Neural progenitor cell (in vitro differentiated cells): ENCODE data around the gene BCAS1. TPM values are rescaled to one million over a fixed set of nuclear protein-coding genes. Genes with fewer than 3 reads are reported as not detected.
A peak's percentile ranks its signal among the peaks of the same experiment; 100 is the strongest.

Source experiments
- DNase-seq: peaks from one replicate; pipeline ENCODE4 v3.0.0-alpha.2; 2016; ENCODE audit warnings: low spot score
- H2AFZ ChIP-seq: fragments of 200-600 bp; sonication (generic); replicated peaks from 2 replicates; pipeline ENCODE4 v1.6.1; 2016; ENCODE audit warnings: antibody characterized with exemption
- H3F3A ChIP-seq: fragments of 200-600 bp; sonication (generic); 2 replicates; pipeline ENCODE4 v1.6.1; 2016; ENCODE audit warnings: antibody characterized with exemption, low read depth
- H3K27ac ChIP-seq: fragments of 200-600 bp; sonication (generic); 2 replicates; pipeline ENCODE4 v1.5.1; 2016; ENCODE audit warnings: mild to moderate bottlenecking
- H3K27me3 ChIP-seq: fragments of 200-600 bp; sonication (generic); 2 replicates; pipeline ENCODE4 v1.6.1; 2016; ENCODE audit warnings: mild to moderate bottlenecking, moderate library complexity
- H3K36me3 ChIP-seq: fragments of 200-600 bp; sonication (generic); 2 replicates; pipeline ENCODE4 v1.5.1; 2016
- H3K4me1 ChIP-seq: fragments of 200-600 bp; sonication (generic); 2 replicates; pipeline ENCODE4 v1.6.1; 2016; ENCODE audit warnings: mixed run types
- H3K4me2 ChIP-seq: fragments of 200-600 bp; sonication (generic); 2 replicates; pipeline ENCODE4 v1.6.1; 2016
- H3K4me3 ChIP-seq: fragments of 200-600 bp; sonication (generic); 2 replicates; pipeline ENCODE4 v1.5.1; 2016
- H3K79me2 ChIP-seq: fragments of 200-600 bp; sonication (generic); 2 replicates; pipeline ENCODE4 v1.6.1; 2016; ENCODE audit warnings: low read depth
- H3K9ac ChIP-seq: fragments of 200-600 bp; sonication (generic); 2 replicates; pipeline ENCODE4 v1.6.1; 2016
- H3K9me3 ChIP-seq: fragments of 200-600 bp; sonication (generic); 2 replicates; pipeline ENCODE4 v1.5.1; 2016; ENCODE audit warnings: low read depth
- H4K20me1 ChIP-seq: fragments of 200-600 bp; sonication (generic); 2 replicates; pipeline ENCODE4 v1.6.1; 2016; ENCODE audit warnings: low read depth
- H3K27ac Mint-ChIP-seq: 3 replicates; pipeline ENCODE4 v1.8.0; 2021; ENCODE audit warnings: mixed read lengths
- H3K27me3 Mint-ChIP-seq: 2 replicates; pipeline ENCODE4 v1.8.0; 2022; ENCODE audit warnings: low read depth, mild to moderate bottlenecking, inconsistent platforms, moderate library complexity, mixed read lengths; ENCODE audit not compliant: insufficient read depth
- H3K36me3 Mint-ChIP-seq: 3 replicates; pipeline ENCODE4 v1.8.0; 2021; ENCODE audit warnings: mixed read lengths
- H3K4me1 Mint-ChIP-seq: 3 replicates; pipeline ENCODE4 v1.8.0; 2021; ENCODE audit warnings: mixed read lengths
- H3K4me3 Mint-ChIP-seq: 3 replicates; pipeline ENCODE4 v1.8.0; 2021; ENCODE audit warnings: mild to moderate bottlenecking, moderate library complexity, mixed read lengths
- H3K9me3 Mint-ChIP-seq: 3 replicates; pipeline ENCODE4 v1.8.0; 2020; ENCODE audit warnings: mixed read lengths
- EZH2 ChIP-seq: fragments of 200-600 bp; sonication (generic); IDR thresholded peaks from 2 replicates; pipeline ENCODE4 v1.6.1; 2017; ENCODE audit warnings: antibody characterized with exemption, mild to moderate bottlenecking, moderate library complexity
- EZH2phosphoT487 ChIP-seq: fragments of 200-600 bp; sonication (generic); IDR thresholded peaks from 2 replicates; pipeline ENCODE4 v1.6.1; 2017; ENCODE audit warnings: antibody characterized with exemption
- total RNA-seq: library from RNA; depleted of rRNA; stranded (reverse); fragments of >200 nt; gene quantifications from 2 replicates; pipeline ENCODE4 v1.2.3, GENCODE V29; 2015; ENCODE audit warnings: low replicate concordance
- TF ChIP-seq, protein P1 (sequence below): fragments of 200-600 bp; sonication (generic); IDR thresholded peaks from 2 replicates; pipeline ENCODE4 v1.5.1; 2017; ENCODE audit warnings: antibody characterized with exemption, mild to moderate bottlenecking

BCAS1 gene
- total RNA-seq, 1 donor from 2014 or later = not detected

DNA sequence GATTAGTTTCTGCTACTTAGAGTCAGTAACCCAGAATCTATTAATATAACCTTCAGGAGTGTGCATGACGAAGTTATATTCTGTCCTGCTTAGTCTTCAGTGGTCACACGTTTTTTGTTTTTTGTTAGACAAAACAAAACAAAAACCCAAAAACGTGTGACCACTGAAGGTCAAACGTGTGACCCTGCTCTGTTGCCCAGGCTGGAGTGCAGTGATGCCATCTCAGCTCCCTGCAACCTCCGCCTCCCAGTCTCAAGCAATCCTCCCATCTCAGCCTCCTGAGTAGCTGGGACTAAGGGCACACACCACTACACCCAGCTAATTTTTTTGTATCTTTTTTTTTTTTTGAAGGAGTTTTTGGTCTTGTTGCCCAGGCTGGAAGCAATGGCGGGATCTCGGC, 142.4 kb downstream of the BCAS1 start:
- Histone ChIP-seq H2AFZ (no peak overlapping the region), H3K27me3 (no peaks in the 10 kb centered on the region), H3F3A (no peaks in the 10 kb centered on the region), H3K4me3 (no peak overlapping the region), H3K79me2 (no peaks in the 10 kb centered on the region), H3K9ac (no peak overlapping the region), H3K4me2 (no peak overlapping the region), H3K4me1 (no peaks in the 10 kb centered on the region), H4K20me1 (no peaks in the 10 kb centered on the region), H3K36me3 (no peaks in the 10 kb centered on the region), H3K27ac (no peak overlapping the region), H3K9me3 (no peaks in the 10 kb centered on the region)
- Mint-ChIP-seq H3K4me1 (peaks cover 10% of the 10 kb centered on the region), H3K27ac (no peak overlapping the region), H3K9me3 (peaks cover 2% of the 10 kb centered on the region), H3K27me3 (no peaks in the 10 kb centered on the region), H3K36me3 (no peaks in the 10 kb centered on the region), H3K4me3 (no peak overlapping the region)
- no peak for DNase-seq
- TF ChIP-seq EZH2 = no peak
- no peak for TF ChIP-seq EZH2phosphoT487
- TF ChIP-seq, protein P1, sequence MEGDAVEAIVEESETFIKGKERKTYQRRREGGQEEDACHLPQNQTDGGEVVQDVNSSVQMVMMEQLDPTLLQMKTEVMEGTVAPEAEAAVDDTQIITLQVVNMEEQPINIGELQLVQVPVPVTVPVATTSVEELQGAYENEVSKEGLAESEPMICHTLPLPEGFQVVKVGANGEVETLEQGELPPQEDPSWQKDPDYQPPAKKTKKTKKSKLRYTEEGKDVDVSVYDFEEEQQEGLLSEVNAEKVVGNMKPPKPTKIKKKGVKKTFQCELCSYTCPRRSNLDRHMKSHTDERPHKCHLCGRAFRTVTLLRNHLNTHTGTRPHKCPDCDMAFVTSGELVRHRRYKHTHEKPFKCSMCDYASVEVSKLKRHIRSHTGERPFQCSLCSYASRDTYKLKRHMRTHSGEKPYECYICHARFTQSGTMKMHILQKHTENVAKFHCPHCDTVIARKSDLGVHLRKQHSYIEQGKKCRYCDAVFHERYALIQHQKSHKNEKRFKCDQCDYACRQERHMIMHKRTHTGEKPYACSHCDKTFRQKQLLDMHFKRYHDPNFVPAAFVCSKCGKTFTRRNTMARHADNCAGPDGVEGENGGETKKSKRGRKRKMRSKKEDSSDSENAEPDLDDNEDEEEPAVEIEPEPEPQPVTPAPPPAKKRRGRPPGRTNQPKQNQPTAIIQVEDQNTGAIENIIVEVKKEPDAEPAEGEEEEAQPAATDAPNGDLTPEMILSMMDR = no peak

DNA sequence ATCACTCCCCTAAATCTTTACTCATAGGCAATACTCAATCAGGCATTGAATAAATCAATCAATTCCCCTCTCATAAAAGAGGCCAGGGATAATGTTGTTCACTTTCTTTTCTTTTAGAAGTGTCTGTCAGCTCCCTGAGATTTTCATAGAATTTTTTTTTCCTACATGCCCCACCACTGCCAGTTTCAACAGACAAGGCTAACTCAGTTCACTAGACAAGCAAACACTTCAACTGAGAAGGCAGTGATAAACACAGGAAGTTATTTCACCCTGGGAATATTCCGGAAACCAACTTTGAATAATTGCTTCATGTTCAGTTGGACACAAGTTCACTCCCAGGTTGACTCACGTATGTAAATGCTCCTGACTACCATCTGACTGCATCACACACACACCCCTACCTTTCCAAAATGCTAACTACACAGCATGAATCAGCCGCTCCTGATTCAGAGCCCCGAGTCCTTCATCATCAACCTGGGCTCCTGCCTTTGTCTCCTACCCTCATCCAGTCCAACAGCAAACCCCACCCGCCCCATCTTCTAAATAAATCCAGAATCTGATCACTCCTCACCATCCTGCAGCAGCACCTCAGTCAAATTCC, 143.9 kb downstream of the BCAS1 start:
- peak overlapping the region; percentile 42 for H3K27ac Mint-ChIP-seq
- H4K20me1 ChIP-seq = no peaks in the 10 kb centered on the region
- no peaks in the 10 kb centered on the region for H3K9me3 ChIP-seq
- H3K9ac ChIP-seq = no peak overlapping the region
- no peak overlapping the region for H3K27ac ChIP-seq
- H3K27me3 Mint-ChIP-seq = no peaks in the 10 kb centered on the region
- H3K4me3 ChIP-seq = no peak overlapping the region
- H3K4me1 ChIP-seq = peaks cover 3% of the 10 kb centered on the region
- no peaks in the 10 kb centered on the region for H3K79me2 ChIP-seq
- H3F3A ChIP-seq = no peaks in the 10 kb centered on the region
- H3K36me3 Mint-ChIP-seq = no peaks in the 10 kb centered on the region
- H3K9me3 Mint-ChIP-seq = peaks cover 2% of the 10 kb centered on the region
- DNase-seq = no peak
- H3K4me2 ChIP-seq = no peak overlapping the region
- no peak overlapping the region for H2AFZ ChIP-seq
- H3K4me3 Mint-ChIP-seq = no peak overlapping the region
- no peaks in the 10 kb centered on the region for H3K36me3 ChIP-seq
- no peaks in the 10 kb centered on the region for H3K27me3 ChIP-seq
- peaks cover 13% of the 10 kb centered on the region for H3K4me1 Mint-ChIP-seq
- TF ChIP-seq, protein P1 = no peak
- TF ChIP-seq EZH2phosphoT487 = no peak
- TF ChIP-seq EZH2 = no peak

DNA sequence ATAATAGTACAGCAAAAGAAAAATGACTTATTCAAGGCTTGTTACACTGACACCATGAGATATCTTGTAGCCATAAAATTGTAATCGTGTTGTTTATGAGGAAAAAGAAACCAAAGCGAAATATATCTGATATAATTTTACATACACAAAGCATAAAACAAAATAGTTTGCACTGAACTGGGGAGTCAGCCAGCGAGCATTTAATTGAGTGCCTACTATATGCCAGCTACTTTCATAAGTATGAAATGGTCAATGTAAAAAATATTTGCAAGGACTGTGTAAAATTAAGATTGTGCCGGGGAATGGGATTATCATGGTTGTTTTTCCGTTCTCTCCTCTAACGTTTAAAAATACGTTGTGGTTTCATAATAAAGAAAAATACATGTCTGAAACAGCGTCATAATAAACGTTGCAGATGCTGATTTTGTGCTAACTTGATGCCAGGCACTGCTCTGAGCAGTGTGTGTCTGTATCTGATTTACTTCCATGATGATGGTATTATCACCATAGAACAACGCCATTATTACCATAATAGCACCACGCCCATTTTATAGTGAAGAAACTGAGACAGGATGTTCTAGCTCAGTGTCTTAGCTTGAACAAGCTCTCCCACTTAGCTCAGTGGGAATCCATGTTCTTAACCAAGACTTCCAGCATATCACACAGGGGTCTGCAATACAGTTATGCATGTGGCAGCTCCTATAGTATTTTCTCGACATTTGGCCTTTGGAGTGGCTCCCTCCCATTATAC, 144.6 kb downstream of the BCAS1 start:
- Histone ChIP-seq H3F3A (no peaks in the 10 kb centered on the region), H3K27me3 (no peaks in the 10 kb centered on the region), H3K79me2 (no peaks in the 10 kb centered on the region), H3K9ac (no peak overlapping the region), H3K4me3 (no peak overlapping the region), H3K4me1 (peaks cover 9% of the 10 kb centered on the region), H4K20me1 (no peaks in the 10 kb centered on the region), H2AFZ (no peak overlapping the region), H3K4me2 (no peak overlapping the region), H3K27ac (no peak overlapping the region), H3K9me3 (no peaks in the 10 kb centered on the region), H3K36me3 (no peaks in the 10 kb centered on the region)
- H3K4me1 Mint-ChIP-seq = peaks cover 18% of the 10 kb centered on the region
- peaks cover 2% of the 10 kb centered on the region for H3K9me3 Mint-ChIP-seq
- DNase-seq = no peak
- no peak overlapping the region for H3K27ac Mint-ChIP-seq
- TF ChIP-seq, protein P1 = no peak
- TF ChIP-seq EZH2 = no peak
- no peaks in the 10 kb centered on the region for H3K27me3 Mint-ChIP-seq
- no peaks in the 10 kb centered on the region for H3K36me3 Mint-ChIP-seq
- no peak overlapping the region for H3K4me3 Mint-ChIP-seq
